GM18870 (cell line): ENCODE data around the gene MEGF9.

Source experiments
- ATAC-seq: cut with Tn5 transposase; IDR thresholded peaks from one replicate; pipeline ENCODE4 v1.9.1; 2021; ENCODE audit warnings: moderate library complexity; ENCODE audit not compliant: unreplicated experiment

Gene MEGF9

DNA sequence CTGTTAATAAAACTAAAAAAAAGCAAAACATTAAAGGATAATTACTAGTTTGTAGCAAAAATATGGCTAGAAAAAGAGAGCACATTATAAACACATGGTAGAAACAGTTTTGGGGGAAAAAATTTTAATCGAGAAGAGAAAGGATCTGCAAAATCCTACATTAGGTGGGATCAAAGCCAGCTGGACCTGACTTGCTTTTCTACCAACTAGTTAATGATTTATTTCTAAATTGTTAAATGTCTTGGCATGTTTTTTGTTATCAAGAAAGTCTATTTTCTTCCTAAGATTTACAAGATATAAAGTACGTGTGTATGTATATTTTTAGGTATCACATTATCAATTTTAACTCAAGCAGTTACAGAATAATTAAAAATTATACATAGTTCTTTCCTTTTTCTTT lies 87.2 kb downstream of the MEGF9 start:
- no peak for ATAC-seq

DNA sequence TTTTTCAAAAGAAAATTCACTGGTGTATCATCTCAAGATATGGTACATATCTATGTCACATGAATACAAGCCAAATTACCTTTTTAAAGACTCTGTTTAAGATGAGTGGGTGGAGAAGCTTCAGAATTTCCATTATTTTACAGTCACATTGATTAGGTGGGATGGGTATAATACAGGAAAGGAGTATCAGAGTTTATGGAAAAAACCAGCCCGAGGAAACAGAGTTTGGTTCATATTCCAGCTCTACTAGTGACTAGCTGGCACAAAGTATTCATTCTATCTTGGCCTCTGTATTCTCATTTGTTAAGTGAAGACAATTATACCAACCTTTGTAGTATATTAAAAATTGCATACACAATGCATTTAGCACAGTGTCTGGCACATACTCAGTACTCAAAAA lies 87.8 kb downstream of the MEGF9 start:
- no peak for ATAC-seq

DNA sequence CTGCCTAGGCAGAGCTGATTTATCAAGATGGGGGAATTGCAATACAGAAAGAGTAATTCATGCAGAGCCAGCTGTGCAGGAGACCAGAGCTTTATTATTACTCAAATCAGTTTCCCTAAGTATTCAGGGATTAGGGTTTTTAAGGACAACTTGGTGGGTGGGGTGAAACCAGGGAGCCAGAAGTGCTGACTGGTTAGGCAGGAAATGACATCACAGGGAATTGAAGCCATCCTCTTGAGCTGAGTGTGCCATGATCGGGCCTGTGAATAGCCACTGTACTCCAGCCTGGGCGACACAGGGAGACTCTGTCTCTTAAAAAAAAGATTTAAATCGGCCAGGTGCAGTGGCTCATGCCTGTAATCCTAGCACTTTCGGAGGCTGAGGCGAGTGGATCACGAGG lies 89.0 kb downstream of the MEGF9 start:
- no peak for ATAC-seq

DNA sequence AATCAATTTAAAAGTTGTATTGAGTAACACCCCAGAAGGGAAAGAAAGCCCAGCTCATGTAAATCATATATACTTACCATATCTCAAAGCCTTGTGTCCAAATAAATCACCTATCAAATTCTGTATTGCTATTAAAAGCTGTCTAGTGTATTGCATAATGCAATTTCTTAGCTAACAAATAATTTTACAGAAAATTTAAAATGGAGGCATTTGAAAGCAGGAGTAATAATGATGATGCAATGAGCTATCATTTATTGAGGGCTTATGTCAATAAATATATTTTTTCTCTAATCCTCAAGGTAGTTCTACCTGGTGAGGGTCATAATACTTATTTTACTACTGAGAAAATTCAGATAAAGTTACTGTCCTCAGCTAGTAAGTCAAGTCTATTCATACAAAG lies 91.5 kb downstream of the MEGF9 start:
- no peak for ATAC-seq

DNA sequence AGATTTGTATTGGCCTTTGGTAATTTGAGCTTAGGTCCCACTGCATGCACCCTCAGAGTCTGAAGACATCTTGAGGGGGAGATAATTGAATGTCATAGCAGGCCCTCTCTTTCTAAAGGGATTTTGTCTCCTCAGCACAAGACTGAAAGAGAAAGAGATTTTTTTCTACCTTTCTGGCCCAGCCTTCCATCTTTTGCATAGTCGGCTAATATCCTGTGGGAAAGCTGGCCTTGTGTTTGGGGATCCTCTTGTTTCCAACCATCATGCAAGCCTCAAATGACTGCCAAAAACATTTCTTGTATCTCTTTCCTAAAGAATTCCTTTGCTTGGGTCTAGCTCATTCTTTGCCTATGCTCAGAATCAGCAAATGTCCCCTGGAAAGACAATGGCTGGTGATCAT lies 92.3 kb downstream of the MEGF9 start:
- ATAC-seq: no peak

DNA sequence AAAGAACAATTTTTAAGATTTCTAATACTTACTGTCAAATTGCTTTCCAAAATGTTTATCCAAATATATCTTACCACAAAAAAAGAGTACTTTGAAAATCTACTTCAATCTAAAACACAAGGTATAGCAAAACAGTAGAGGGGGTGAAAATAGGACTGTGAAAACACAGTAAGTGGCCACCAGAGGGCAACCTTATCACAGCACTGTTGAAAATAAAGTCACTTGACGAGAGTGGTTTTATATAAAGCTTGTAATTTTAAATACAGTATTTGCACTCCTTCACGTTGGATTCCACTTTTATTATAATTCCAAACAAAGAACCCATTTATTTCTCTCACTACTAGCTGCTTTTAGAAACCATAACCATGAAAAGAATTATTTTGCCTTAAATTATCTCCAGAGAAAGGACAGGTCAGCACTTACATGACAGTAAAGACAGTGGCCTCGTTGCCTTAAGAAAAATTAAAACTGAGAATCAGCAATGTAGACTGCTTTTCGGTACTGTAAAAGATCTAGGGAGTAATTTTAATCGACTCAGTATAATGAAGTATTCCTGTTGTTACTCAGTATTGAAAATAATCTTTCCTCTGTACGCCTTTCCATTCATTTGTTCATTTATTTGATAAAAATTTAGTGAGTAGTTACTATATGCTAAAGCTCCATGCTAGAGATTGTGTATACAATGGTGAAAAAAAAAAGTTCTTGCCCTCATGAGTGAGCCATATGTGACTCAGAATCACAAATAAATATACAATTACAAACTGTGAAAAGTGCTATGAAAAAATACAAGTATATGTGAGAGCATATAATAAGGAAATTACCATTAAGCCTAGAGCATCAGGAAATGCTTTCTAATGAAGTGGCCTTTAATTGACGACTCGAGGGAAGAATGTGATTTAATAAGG lies 94.3 kb downstream of the MEGF9 start:
- no peak for ATAC-seq

DNA sequence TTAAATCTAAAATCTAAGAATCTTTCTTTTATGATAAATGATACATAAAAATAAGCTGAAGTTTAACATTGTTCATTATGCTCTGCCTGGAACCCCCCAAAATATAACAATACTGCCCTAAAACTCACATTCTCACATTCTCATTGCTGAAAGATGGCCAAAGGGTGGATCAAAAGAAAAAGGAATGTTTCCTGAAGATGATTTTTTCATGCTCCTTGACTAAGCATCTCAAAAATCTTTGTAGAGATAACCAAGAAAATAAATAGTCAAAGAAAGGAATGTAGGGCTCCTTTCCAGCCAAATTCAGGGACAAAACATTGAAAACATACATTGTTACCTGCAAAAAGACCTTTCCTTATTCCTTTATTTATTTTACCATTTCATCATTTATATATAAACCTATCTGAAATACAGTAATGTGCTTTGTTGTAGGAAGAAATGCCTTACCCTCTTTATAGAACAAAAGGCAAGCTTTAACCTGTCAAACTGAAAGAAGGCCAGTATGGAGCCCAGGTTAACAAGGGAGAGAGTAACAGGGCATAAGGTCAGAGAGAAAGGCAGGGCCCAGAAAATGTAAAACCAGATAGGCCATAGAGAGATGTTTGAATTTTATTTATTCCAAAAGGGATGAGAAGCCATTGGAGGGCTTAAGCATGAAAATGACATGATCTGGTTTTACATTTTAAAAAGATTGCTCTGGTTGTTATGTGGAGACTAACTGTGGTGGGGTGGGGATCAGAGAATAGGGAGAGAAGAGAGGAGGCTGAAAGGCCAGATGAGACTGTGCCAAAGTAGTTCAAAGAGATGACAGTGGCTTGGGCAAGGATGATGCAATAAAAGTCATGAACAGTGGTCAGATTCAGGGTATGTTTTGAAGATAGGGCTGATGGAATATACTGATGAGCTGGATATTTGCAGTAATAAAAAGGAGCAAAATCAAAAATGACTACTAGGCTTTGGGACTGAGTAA lies 97.0 kb downstream of the MEGF9 start:
- no peak for ATAC-seq

DNA sequence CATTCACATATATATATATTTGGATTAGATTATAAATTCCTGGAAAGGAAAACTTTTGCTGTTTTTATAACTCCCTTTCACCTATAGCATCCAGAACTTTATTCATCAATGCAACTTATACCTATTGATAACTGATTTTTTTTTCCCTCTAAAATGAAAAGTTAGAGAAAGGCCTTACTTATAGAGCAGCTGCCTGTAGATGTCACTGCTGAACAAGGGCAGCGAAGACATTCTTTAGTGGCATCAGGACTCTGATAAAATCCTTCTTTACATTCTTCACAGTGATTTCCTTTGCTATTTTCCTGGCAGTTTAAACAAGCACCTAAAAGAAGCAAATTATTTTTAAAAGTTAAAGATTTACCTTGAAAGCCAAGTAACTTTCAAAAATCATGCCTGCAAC lies 102.1 kb downstream of the MEGF9 start:
- ATAC-seq: no peak

DNA sequence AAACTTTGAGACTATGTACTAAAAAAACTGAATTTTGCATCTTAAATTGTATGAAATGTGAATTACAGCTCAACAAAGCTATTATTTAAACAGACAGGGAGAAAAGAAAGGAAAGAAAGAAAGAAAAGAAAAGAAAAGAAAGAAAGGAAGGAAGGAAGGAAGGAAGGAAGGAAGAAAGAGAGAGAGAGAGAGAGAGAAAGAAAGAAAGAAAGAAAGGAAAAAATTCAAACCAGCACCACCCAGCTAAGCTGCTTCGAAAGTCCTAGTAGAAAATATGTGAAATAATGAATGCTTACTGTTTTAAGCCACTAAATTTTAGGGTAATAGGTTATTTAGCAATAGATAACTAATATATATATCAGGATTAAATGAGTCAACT lies 102.6 kb downstream of the MEGF9 start:
- ATAC-seq: no peak

DNA sequence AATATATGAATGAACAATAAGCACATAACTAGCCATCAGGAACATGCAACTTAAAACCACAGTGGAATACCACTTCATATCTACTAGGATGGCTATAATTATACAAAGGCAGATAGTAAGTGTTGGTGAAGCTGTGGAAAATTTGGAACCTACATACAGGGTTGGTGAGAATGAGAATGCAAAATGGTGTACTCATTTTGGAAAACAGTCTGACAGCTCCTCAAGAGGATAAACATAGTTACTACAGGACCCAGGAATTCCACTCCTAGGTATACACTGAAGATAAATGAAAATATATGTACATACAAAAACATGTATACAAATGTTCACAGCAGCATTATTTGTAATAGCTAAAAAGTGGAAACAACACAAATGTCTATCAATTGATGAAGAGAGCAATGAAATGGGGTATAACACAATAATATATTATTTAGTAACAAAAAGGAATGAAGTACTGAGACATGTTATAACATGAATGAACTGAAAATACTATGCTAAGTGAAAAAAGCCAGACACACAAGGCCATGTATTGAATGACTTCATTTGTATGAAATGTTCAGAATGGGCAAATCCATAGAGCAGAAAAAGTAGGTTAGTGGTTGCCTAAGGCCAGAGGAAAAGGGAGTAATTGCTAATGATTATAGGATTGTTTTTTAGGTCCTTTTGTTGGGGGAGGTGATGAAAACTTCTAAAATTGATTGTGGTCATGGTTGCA lies 103.1 kb downstream of the MEGF9 start:
- ATAC-seq: no peak

DNA sequence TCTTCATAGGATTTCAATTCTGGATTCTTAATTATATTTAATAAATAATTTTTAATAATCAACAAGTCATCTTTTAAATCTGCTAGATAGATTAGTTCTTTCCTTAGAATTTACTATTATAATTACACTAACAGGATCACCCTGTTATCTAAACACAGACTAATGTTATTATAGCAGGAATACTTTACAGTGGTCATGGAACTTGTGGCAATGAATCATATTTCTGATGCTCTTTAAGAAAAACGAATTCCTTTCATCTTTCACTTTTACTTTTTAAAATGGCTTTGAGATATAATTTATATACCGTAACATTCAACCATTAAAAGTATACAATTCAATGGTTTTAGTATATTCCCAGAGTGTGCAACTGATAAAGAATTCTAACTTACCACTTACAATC lies 104.6 kb downstream of the MEGF9 start:
- no peak for ATAC-seq

DNA sequence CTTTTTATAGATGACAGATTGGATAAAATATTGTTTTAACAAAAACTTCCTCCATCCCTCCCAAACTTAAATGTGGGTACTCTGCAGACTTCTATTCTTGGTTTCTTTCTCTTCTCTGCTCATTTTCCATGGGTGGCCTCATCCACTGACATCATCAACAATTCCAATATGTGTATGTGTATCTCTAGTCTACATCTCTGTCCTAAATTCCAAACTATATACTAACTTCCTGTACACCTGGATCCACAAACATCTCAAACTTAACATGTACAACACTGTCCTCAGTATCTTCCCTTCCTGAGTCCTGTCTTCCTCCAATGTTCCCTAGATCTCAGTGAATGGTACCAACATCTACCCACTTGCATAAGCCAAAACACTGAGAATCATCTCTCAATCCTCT lies 105.8 kb downstream of the MEGF9 start:
- ATAC-seq: no peak

DNA sequence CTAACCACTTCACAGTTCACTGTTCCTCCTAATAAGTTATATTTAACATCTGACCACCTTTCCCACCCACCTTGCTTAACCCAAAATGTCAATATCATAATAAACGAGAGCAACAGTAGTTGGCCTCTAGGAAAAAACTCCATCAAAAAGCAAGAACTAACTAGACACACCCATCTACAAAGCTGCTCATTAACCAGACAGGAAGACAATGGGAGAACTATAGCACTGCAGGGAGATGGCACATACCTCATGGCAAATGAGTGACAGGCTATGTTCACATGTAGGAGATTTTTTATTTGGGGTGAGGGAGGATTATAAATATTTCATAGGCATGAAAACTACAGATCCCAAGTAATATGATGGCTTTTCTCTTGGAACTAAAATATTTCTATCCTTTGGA lies 110.7 kb downstream of the MEGF9 start:
- ATAC-seq: no peak

DNA sequence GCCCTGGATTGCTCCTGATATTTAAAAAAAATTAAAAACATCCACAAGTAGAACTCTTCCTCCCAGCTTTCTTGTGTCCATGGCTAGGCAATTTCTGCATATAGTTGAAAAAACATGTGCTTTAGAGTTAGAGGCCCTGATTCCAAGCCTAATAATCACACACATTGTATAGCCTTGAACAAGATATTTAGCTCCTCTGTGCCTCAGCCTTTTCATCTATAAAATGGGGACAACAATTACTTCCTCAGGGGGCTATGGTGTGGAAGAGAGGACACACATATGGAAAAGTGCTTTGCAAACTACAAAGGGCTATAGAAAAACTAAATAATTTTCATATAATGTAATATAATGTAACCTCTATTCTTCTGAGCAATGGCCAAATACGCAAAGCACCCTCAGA lies 111.3 kb downstream of the MEGF9 start:
- no peak for ATAC-seq

DNA sequence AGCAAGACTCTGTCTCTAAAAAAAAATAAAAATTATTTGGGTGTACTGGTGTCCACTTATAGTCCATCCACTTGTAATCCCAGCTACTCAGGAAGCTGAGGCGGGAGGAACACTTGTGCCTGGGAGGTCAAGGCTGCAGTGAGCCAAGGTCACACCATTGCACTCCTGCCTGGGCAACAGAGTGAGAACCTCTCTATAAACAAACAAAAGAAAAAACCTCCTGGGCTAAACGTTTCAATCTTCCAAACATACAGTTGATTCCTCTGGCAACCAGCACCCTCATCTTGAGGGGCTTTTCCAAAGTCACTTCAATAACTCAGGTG lies 120.4 kb downstream of the MEGF9 start:
- no peak for ATAC-seq

DNA sequence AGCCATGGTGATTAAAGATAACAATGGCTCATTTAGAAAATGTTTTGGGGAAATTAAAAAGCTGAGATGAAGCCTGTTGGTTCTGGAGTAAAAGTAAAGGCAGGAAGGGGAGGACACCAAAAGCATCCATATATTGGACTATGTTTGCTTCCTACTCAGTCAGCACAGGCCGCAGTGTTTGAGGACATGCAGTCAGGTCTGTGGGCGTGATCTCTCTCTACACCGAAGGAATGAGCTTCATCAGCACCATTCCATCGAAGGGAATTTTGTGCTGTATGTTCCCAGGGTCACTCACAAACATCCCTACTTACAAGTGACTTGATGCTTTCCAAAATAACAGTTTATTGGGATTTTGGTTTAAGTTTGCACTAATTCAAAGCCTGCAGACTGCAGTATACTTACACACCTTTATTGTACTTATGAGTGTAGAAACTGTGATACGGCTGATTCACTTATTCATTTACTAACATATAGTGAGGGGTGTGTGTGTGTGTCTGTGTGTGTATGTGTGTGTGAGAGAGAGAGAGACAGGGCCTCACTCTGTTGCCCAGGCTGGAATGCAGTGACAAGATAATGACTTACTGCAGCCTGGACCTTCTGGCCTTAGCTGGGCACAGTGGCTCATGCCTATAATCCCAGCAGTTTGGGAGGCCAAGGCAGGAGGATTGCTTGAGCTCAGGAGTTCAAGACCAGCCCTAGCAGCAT lies 120.9 kb downstream of the MEGF9 start:
- ATAC-seq: no peak

DNA sequence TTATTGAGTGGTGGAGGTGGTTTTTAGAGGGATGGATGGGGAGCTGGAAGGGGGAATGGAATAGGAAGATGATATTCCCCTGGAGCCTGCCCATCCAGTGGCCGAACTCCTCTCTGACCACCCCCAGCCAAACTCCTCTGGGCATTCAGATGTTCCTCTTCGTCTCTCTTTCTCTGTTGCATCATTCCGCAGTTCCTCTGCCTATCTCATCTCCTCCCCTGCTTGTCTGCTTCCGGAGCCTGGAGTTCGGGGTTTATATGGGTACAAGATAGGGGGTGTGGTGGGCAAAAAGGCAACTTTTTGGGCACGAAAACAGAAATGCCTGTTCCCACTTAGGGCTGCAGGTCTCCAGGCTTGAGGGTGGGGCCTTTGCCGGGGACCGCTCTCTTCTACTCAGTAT lies 122.1 kb downstream of the MEGF9 start:
- ATAC-seq: no peak

DNA sequence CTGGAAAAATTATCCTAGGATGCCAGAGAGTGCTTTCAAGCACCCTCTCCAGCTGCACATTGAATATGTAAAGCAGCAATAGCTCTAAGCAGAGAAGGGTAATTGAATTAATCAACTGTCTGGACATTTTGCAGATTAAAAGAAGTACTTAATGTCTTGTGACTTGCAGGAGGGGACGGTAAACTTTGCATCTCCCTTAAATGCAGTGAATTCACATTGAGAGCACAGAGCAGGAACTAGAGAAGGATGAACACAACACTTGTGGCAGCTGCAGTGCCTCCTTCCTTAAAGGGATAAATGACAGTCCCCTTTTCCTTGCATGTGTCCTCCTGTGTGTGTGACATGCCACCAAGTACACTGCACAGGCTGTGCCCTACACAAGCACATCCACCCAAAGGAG lies 126.9 kb downstream of the MEGF9 start:
- no peak for ATAC-seq

DNA sequence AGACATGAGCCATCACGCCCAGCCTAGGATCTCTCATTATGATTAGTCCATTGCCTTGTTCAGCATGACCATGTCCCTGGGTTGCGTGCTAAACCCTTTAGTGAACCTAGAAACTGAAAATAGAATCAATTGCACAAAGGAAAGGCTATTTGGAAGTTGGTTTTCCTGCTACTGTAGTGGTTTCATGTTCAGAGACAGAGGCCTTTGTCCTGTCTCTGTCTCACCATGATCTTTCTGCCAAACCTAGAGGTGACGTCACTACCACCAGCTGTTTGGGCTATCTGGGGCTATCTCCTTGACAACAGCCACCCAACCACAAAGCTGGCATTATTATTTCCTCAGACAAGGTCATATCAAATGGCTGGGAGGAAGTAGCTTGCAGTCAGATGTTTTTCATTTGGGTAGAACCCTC lies 130.3 kb downstream of the MEGF9 start:
- peak; percentile 67 for ATAC-seq

DNA sequence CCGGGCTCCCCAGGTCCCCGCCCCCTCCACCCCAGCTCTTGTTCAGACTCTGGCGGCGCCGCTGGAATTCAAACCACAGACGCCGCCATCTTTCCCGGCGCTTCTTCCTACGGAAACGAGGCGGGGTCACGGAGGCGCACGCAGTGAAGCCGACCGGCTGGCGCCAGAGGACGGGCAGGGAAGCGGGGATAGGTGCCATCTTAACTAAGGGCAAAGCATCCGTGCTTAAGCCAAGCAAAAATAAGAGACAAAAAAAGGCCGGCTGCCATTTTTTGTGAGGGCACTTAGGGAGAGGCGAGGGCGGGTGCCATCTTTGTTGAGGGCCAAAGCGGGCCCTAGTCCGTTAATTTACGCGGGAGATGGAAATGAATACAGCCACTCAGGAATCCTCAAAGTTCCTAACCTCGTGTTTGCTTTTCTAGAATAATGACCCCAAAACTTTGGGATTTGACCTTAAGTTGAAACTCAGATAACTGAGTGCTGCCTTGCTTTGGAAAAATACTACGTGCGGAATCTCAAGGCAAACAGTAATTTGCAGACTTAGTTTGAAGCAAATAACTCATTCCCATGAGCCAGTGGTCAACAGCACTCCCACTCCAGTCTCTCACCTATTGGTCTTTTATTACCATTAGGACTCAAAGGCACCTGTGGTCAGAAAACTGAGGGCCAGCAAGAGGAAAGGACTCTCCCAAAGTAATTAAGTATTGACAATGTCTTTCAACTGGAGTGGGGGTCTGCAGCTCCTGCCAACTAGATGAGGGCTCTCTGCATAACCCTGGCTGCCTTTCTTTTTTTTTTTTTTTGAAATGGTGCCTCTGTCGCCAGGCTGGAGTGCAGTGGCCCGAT lies 134.0 kb downstream of the MEGF9 start, which contains the start of gene CDK5RAP2:
CDK5RAP2 (minus strand) TSS at position 117 of the 846 bp plus-strand sequence. CDS start 189 bp downstream, outside the sequence.
- peak; percentile 86 for ATAC-seq
